NCI-H2196 treated with DMSO at 0.1 percent for 48 hours (cell line): ENCODE results near the gene MLLT6.

ENCODE experiments used
- DNase-seq: peaks from one replicate; lab custom pipeline; 2025; ENCODE audit not compliant: unreplicated experiment; lab: John Stamatoyannopoulos, UW

Gene MLLT6

DNA sequence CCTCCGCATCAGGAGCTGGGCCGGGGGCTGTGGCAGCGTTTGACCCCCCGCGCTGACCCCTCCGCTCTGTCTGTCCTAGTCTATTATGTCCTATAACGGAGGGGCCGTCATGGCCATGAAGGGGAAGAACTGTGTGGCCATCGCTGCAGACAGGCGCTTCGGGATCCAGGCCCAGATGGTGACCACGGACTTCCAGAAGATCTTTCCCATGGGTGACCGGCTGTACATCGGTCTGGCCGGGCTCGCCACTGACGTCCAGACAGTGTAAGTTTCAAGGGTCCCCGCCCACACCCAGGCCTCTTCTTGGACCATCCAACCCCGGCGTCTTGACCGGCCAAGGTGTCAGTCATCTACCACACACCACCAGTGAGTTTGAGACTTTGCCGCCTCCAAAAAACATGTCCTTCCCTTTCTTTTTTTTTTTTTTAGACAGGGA lies 48.0 kb downstream of the MLLT6 start:
- no peak for DNase-seq

DNA sequence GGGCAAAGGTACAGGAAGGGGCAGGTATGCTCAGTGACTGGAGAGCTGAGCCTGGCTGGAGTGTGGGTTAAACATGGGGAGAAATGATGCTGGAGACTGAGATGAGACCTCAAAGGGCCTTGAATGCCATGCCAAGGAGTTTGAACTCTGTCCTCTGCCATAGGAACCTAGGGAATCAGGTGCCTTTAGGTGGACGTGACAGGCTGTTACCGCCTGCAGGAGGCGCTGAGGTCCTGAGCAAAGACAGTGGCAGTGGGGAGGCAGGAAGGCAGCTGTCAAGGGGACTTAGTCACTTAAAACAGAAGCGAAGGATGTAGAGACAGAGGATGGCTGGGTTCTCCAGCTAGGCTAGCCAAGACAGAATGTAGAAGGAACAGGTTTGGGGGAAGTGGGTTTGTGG lies 56.5 kb downstream of the MLLT6 start:
- no peak for DNase-seq

DNA sequence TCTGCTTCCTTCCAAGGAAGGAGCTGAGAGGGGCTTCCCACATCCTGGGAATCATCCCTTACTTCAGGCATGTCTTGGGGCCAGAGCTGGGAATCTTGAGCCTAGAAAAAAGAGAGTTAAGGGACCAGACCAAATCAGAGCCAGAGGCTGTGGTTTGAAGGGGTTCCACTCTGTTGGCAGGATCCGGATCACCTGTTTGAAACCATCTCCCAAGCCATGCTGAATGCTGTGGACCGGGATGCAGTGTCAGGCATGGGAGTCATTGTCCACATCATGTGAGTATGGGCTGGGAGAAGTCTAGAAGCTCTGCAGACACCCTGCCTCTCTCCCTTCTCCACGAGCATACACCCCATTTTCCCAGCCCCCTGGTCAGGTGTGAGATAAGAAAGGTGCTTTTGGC lies 57.2 kb downstream of the MLLT6 start:
- no peak for DNase-seq

DNA sequence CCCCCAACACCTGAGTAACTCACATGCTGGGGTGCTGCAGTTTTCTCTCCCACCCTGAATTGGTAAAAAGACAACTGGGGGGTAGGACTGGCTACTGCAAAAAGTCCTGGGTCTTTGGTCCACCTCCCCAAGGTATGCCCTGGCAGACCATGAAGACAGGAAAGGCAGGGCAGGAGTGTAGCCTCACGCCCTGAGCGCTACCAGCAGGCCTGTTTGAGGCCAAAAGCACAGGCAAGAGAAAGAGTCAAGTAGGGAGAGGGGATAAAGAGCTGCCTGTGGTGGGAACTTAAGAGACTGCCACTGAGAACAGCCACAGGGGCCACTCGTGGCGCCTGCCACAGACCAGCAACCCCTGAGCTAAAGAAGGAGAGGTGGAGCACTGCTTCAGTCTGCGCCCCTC lies 61.3 kb downstream of the MLLT6 start:
- no peak for DNase-seq

DNA sequence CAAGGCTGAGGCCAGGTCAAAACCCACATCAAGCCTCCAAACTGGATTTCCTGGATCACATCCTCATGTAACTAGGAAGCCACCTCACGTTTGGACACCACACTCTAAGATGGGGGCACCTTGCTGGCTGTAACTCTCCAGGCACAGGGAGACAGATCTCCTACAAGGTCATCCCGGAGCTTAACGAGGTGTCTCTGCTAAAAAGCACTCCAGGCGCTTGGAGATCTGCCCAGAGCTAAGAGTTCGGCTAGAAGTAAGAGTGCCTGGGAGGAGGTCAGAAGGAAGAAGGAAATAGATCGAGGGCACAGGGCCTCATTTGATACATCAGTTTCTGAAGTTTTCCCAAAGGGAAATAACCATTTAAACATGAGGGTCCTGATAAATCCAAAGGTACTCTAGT lies 63.3 kb downstream of the MLLT6 start:
- DNase-seq, result no peak

DNA sequence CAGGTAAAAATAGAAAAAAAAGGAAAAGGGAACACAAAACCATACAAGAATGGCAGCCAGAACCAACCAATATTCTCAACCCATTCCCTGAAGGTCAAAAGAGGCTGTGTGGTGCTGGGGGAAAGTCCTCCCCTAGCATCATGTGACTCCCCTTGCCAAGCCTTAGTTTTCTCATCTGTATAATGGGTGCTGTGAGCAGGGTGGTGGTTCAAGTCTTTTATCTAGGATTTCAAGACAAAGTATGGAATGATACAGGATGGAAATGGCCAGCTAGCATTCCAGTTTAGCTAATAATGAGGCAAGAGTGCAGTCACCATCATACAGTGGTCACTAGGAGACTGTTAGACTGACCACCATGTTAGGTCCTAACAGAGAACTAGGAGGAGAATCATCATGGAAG lies 68.2 kb downstream of the MLLT6 start:
- DNase-seq, result no peak

DNA sequence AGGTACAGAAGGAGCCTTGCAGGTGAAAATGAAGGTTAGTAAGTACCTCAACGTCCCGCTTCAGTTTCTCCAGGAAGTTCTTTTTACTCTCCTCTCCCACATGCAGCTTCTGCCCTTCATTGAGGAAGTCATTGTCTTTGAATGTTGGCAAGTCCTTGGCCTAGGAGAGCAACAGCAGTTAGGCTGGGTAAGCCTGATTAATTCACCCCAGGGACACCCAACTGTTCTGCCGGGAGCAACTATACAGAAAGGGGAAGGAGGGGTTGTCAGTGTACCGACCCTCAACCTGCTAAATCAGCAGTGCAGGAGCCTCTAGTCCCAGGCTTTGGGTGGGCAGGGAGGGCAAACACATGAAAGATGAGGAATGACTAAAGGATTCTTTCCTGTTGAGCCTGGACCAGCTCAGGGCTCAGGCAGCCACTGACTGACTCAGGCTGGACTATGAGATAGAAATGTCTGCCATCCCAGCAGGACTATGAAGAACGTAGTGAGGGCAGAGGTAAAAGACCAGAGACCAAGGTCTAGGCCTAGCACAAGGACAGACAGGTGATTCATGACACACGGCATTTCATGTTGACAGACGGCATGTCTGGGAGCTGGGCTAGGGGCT lies 72.7 kb downstream of the MLLT6 start:
- DNase-seq, result no peak
